ENCODE results near the gene RAB5B. TPM values are rescaled to one million over a fixed set of nuclear protein-coding genes. Genes with fewer than 3 reads are reported as not detected.

The RAB5B gene
- total RNA-seq, 1 donor from 2014 or later: 83.8 TPM

GRCh38 chr12:55966408-55967281, 7.2 kb upstream of the RAB5B start, which contains the start of gene CDK2:
TSS of gene CDK2 (plus strand) at chr12:55966830. CDS start at chr12:55967009, 179 bp downstream.
- DNase-seq (peak; percentile 83), ATAC-seq (ENCODE audit: low read depth) (peak; percentile 99)
- peaks cover 34% of the 10 kb centered on the region for H3K4me1 Mint-ChIP-seq
- no peaks in the 10 kb centered on the region for H3K27me3 Mint-ChIP-seq
- TF ChIP-seq, protein P1, sequence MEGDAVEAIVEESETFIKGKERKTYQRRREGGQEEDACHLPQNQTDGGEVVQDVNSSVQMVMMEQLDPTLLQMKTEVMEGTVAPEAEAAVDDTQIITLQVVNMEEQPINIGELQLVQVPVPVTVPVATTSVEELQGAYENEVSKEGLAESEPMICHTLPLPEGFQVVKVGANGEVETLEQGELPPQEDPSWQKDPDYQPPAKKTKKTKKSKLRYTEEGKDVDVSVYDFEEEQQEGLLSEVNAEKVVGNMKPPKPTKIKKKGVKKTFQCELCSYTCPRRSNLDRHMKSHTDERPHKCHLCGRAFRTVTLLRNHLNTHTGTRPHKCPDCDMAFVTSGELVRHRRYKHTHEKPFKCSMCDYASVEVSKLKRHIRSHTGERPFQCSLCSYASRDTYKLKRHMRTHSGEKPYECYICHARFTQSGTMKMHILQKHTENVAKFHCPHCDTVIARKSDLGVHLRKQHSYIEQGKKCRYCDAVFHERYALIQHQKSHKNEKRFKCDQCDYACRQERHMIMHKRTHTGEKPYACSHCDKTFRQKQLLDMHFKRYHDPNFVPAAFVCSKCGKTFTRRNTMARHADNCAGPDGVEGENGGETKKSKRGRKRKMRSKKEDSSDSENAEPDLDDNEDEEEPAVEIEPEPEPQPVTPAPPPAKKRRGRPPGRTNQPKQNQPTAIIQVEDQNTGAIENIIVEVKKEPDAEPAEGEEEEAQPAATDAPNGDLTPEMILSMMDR (IDR thresholded peaks at IDR 0.05): no peak
- peaks cover 14% of the 10 kb centered on the region for H3K36me3 Mint-ChIP-seq (ENCODE audit: low read depth)
- no peaks in the 10 kb centered on the region for H3K9me3 Mint-ChIP-seq
- peak within 1 kb of the TSS; percentile 66 for H3K27ac Mint-ChIP-seq
- intact Hi-C loops (cut with micrococcal nuclease): loop anchor here (1.0 kb wide), 1 partner anchor 8 kb away; the partner anchor contains the start of gene RAB5B
- POLR2A ChIA-PET: interaction anchor here (0.6 kb wide), 1 partner anchor 63 kb away, joined by 6 read pairs; no protein-coding TSS in a partner anchor
- CTCF ChIA-PET: no interaction called here
- peak within 1 kb of the TSS; percentile 93 for H3K4me3 Mint-ChIP-seq

GRCh38 chr12:55969356-55969755, 4.5 kb upstream of the RAB5B start:
- ChIA-PET CTCF (interaction anchor here (1.0 kb wide), 1 partner anchor 231 kb away, joined by 4 read pairs; no protein-coding TSS in a partner anchor), POLR2A (interaction anchor here (0.7 to 1.4 kb wide), 5 partner anchors 9 to 1138 kb away, joined by 3 to 8 read pairs (median 4); partner anchors contain the start of genes ORMDL2 and SARNP)
- peaks cover 36% of the 10 kb centered on the region for H3K4me1 Mint-ChIP-seq
- no peak overlapping the region for H3K27ac Mint-ChIP-seq
- H3K4me3 Mint-ChIP-seq: no peak overlapping the region
- peaks cover 14% of the 10 kb centered on the region for H3K36me3 Mint-ChIP-seq (ENCODE audit: low read depth)
- TF ChIP-seq, protein P1 (IDR thresholded peaks at IDR 0.05): no peak
- intact Hi-C loops (cut with micrococcal nuclease): no loop called here
- no peaks in the 10 kb centered on the region for H3K27me3 Mint-ChIP-seq
- DNase-seq (no peak), ATAC-seq (ENCODE audit: low read depth) (no peak)
- H3K9me3 Mint-ChIP-seq: no peaks in the 10 kb centered on the region

DNA sequence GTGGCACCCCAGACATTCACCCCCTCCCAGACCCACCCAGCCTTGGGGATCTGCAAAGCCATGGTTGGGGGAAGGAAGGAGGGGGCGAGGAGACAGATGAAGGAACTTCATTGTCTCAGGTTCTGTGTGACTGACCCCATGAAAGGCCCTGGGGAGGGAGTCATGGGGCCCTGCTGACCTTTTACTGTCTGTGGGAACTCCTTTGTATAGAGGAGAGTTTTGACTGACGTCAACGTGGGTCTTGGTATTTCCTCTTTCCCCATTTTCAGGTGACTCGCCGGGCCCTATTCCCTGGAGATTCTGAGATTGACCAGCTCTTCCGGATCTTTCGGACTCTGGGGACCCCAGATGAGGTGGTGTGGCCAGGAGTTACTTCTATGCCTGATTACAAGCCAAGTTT, 3.1 kb upstream of the RAB5B start:
- no peak overlapping the region for H3K27ac Mint-ChIP-seq
- no peaks in the 10 kb centered on the region for H3K27me3 Mint-ChIP-seq
- peaks cover 16% of the 10 kb centered on the region for H3K36me3 Mint-ChIP-seq (ENCODE audit: low read depth)
- no peak for ATAC-seq (ENCODE audit: low read depth)
- H3K4me3 Mint-ChIP-seq: peak overlapping the region; percentile 25
- POLR2A ChIA-PET: interaction anchor here (0.5 kb wide), 1 partner anchor 58 kb away, joined by 3 read pairs; no protein-coding TSS in a partner anchor
- no peaks in the 10 kb centered on the region for H3K9me3 Mint-ChIP-seq
- TF ChIP-seq, protein P1 (IDR thresholded peaks at IDR 0.05): no peak
- peaks cover 33% of the 10 kb centered on the region for H3K4me1 Mint-ChIP-seq
- no peak for DNase-seq
- CTCF ChIA-PET: no interaction called here
- intact Hi-C loops (cut with micrococcal nuclease): loop anchor here (5.0 kb wide), 2 partner anchors 252 to 667 kb away; partner anchors contain the start of genes NABP2 and RNF41

- H3K27me3 Mint-ChIP-seq: no peaks in the 10 kb centered on the region
- peaks cover 13% of the 10 kb centered on the region for H3K36me3 Mint-ChIP-seq (ENCODE audit: low read depth)
- peaks cover 30% of the 10 kb centered on the region for H3K4me1 Mint-ChIP-seq
- ATAC-seq (ENCODE audit: low read depth) (no peak), DNase-seq (no peak)
- ChIA-PET CTCF (no interaction called here), POLR2A (no interaction called here)
- H3K4me3 Mint-ChIP-seq: no peak overlapping the region
- H3K27ac Mint-ChIP-seq: no peak overlapping the region
- intact Hi-C loops (cut with micrococcal nuclease): loop anchor here (2.0 to 5.0 kb wide), 3 partner anchors 147 to 665 kb away; partner anchors contain the start of genes NABP2, RNF41 and ZC3H10
- TF ChIP-seq, protein P1 (IDR thresholded peaks at IDR 0.05): no peak
- no peaks in the 10 kb centered on the region for H3K9me3 Mint-ChIP-seq
Measured at GRCh38 chr12:55972042-55972441, 1.8 kb upstream of the RAB5B start.

DNA sequence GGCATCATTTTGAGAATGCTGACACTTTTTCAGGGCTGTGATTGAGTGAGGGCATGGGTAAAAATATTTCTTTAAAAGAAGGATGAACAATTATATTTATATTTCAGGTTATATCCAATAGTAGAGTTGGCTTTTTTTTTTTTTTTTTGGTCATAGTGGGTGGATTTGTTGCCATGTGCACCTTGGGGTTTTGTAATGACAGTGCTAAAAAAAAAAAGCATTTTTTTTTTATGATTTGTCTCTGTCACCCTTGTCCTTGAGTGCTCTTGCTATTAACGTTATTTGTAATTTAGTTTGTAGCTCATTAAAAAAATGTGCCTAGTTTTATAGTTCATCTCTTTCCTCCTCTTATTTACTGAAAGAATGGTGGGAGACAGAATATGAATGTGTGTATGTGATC, 1.4 kb upstream of the RAB5B start:
- TF ChIP-seq, protein P1 (IDR thresholded peaks at IDR 0.05): no peak
- Mint-ChIP-seq H3K27me3 (no peaks in the 10 kb centered on the region), H3K36me3 (ENCODE audit: low read depth) (peaks cover 16% of the 10 kb centered on the region), H3K9me3 (no peaks in the 10 kb centered on the region), H3K4me1 (peaks cover 30% of the 10 kb centered on the region), H3K4me3 (no peak overlapping the region), H3K27ac (no peak overlapping the region)
- no peak for ATAC-seq (ENCODE audit: low read depth)
- ChIA-PET CTCF (no interaction called here), POLR2A (no interaction called here)
- no peak for DNase-seq
- intact Hi-C loops (cut with micrococcal nuclease): loop anchor here (2.0 to 5.0 kb wide), 3 partner anchors 146 to 665 kb away; partner anchors contain the start of genes NABP2, RNF41 and ZC3H10

Data from activated B cell treated with CpG ODN at 0.5 μM for 24 hours (primary cell).